Transverse colon (tissue), 4 donors: ENCODE data around the gene AHR.

Experiments used
- POLR2A ChIP-seq: fragments of 450-650 bp; IDR thresholded peaks from one replicate; pipeline ENCODE4 v1.6.1; 2016; ENCODE audit warnings: antibody characterized with exemption, mild to moderate bottlenecking, moderate library complexity
- POLR2AphosphoS5 ChIP-seq, 3 donors: sonication (generic); formaldehyde crosslinking; IDR thresholded peaks; one replicate each; pipeline ENCODE4 v1.6.1; 2016; ENCODE audit warnings: antibody characterized with exemption in 3 of 3
- TF ChIP-seq, protein P1 (sequence below), 5 experiments: fragments of 200-600 bp in 3 of 5; fragments of 450-650 bp in 2 of 5; sonication (generic) in 3 of 5; IDR thresholded peaks; 1 replicate in 2 of 5; 2 replicates in 3 of 5; pipeline ENCODE4 v1.5.1; 2016 to 2017; ENCODE audit warnings: antibody characterized with exemption in 5 of 5, inconsistent platforms in 3 of 5, mild to moderate bottlenecking in 2 of 5, moderate library complexity in 1 of 5

DNA sequence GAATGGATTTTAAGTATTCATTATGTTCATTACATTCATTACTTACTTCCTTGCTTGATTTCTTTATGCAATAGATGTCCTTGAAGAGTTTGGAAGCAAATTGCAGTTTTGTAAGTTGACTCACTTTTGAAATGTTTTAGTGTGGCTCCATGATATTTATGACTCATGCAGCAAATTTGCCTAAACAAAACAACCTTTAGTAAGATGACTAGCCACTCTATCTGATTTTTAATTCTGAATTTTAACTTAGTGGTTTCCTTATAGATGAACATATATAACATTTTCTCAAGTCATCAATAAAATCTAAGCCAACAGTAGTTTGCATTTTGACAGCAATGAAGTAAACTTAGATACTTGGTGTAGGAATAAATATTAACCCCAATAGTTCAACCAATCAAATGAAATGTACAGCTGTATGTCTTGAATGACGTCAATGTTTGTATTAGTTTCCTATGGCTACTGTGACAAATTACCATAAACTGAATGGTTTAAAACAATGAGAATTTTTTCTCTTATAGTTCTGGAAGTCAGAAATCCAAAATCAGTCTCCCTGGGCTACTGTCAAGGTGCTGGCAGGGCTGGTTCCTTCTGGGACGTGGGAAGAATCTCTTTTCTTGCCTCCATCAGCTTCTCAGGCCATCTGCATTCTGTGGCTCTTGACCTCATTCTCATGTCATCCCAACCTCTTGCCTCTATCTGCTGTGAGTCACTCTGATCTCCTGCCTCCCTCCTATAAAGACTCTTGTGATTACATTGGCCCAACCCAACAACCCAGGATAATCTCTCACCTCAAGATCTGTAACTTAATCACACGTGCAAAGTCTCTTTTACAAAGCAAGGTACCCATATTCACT is 73.4 kb downstream of the AHR start:
- TF ChIP-seq, protein P1, sequence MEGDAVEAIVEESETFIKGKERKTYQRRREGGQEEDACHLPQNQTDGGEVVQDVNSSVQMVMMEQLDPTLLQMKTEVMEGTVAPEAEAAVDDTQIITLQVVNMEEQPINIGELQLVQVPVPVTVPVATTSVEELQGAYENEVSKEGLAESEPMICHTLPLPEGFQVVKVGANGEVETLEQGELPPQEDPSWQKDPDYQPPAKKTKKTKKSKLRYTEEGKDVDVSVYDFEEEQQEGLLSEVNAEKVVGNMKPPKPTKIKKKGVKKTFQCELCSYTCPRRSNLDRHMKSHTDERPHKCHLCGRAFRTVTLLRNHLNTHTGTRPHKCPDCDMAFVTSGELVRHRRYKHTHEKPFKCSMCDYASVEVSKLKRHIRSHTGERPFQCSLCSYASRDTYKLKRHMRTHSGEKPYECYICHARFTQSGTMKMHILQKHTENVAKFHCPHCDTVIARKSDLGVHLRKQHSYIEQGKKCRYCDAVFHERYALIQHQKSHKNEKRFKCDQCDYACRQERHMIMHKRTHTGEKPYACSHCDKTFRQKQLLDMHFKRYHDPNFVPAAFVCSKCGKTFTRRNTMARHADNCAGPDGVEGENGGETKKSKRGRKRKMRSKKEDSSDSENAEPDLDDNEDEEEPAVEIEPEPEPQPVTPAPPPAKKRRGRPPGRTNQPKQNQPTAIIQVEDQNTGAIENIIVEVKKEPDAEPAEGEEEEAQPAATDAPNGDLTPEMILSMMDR (IDR thresholded peaks at IDR 0.05), result no peak
- peak in 2 of 3 donors; percentile 16 to 55 for TF ChIP-seq POLR2AphosphoS5 (IDR thresholded peaks at IDR 0.05)
- no peak for TF ChIP-seq POLR2A
